HG03064 (cell line): ENCODE results near the gene ACOD1.

Experiments
- ATAC-seq: cut with Tn5 transposase; IDR thresholded peaks from one replicate; pipeline ENCODE4 v1.9.1; 2021; ENCODE audit warnings: low read depth; ENCODE audit not compliant: unreplicated experiment

The ACOD1 gene

GRCh38 chr13:76983676-76984075, 35.4 kb downstream of the ACOD1 start:
- no peak for ATAC-seq

GRCh38 chr13:76991432-76991795, 43.1 kb downstream of the ACOD1 start:
- peak; percentile 47 for ATAC-seq

GRCh38 chr13:76991796-76992547, 43.7 kb downstream of the ACOD1 start, which contains the start of gene CLN5:
CLN5 (plus strand) TSS chr13:76992081; CDS start chr13:76992099, 18 bp downstream.
- peak; percentile 97 for ATAC-seq

GRCh38 chr13:76992548-76993001, 44.3 kb downstream of the ACOD1 start:
- no peak for ATAC-seq

- no peak for ATAC-seq
Observed at GRCh38 chr13:76993021-76993420, 44.7 kb downstream of the ACOD1 start.

GRCh38 chr13:76993473-76993872, 45.2 kb downstream of the ACOD1 start:
- no peak for ATAC-seq

GRCh38 chr13:76994281-76994680, 46.0 kb downstream of the ACOD1 start:
- ATAC-seq: no peak

- ATAC-seq: no peak
Observed at GRCh38 chr13:77000475-77000874, 52.2 kb downstream of the ACOD1 start.

- ATAC-seq: no peak
Observed at GRCh38 chr13:77001540-77001939, 53.2 kb downstream of the ACOD1 start.

- no peak for ATAC-seq
Observed at GRCh38 chr13:77001963-77002587, 53.8 kb downstream of the ACOD1 start.

- no peak for ATAC-seq
Observed at GRCh38 chr13:77002590-77003190, 54.4 kb downstream of the ACOD1 start.
